Measurements from ENCODE around the gene ADGRG4.
"Not testable (repeated sequence)": the region's sequence is repeated elsewhere in the genome, so short reads cannot be mapped to it uniquely, and the experiment has no call there.

ADGRG4 gene

GRCh38 chrX:136300721-136301120 lies at the start of gene ADGRG4:
TSS of gene ADGRG4 (plus strand) at chrX:136300963. CDS start at chrX:136308778, 7,815 bp downstream.
- H3K4me1 ChIP-seq (ENCODE audit: control insufficient read depth, low read depth, low read length); H3K27me3 ChIP-seq (ENCODE audit: control insufficient read depth, insufficient read depth, low read length); H3K27ac ChIP-seq (ENCODE audit: low read length); H3K36me3 ChIP-seq (ENCODE audit: control insufficient read depth, low read depth, low read length); H3K9ac ChIP-seq (ENCODE audit: low read length); H3K4me3 ChIP-seq (ENCODE audit: low read length): not testable (repeated sequence)
- H3K9me3 ChIP-seq (ENCODE audit: control insufficient read depth, low read depth, low read length): peaks cover 29% of the 10 kb centered on the region

GRCh38 chrX:136251041-136251991 lies 49.4 kb upstream of the ADGRG4 start, which contains the start of gene MAP7D3:
TSS of gene MAP7D3 (minus strand) at chrX:136251400. CDS start at chrX:136251358, 42 bp downstream.
- no peaks in the 10 kb centered on the region for H3K4me1 ChIP-seq (ENCODE audit: control insufficient read depth, low read depth, low read length)
- H3K27me3 ChIP-seq (ENCODE audit: control insufficient read depth, insufficient read depth, low read length): no peaks in the 10 kb centered on the region
- no peaks in the 10 kb centered on the region for H3K36me3 ChIP-seq (ENCODE audit: control insufficient read depth, low read depth, low read length)
- peak within 1 kb of the TSS; percentile 54 for H3K9ac ChIP-seq (ENCODE audit: low read length)
- H3K4me3 ChIP-seq (ENCODE audit: low read length): peak within 1 kb of the TSS; percentile 73
- peaks cover 4% of the 10 kb centered on the region for H3K9me3 ChIP-seq (ENCODE audit: control insufficient read depth, low read depth, low read length)
- no peak within 1 kb of the TSS for H3K27ac ChIP-seq (ENCODE audit: low read length)

GRCh38 chrX:136255541-136255940 lies 45.2 kb upstream of the ADGRG4 start:
- Histone ChIP-seq H3K4me3 (ENCODE audit: low read length) (no peak overlapping the region), H3K36me3 (ENCODE audit: control insufficient read depth, low read depth, low read length) (no peaks in the 10 kb centered on the region), H3K9me3 (ENCODE audit: control insufficient read depth, low read depth, low read length) (peaks cover 4% of the 10 kb centered on the region), H3K4me1 (ENCODE audit: control insufficient read depth, low read depth, low read length) (no peaks in the 10 kb centered on the region), H3K27ac (ENCODE audit: low read length) (no peak overlapping the region), H3K27me3 (ENCODE audit: control insufficient read depth, insufficient read depth, low read length) (no peaks in the 10 kb centered on the region), H3K9ac (ENCODE audit: low read length) (no peak overlapping the region)

GRCh38 chrX:136256026-136256425 lies 44.7 kb upstream of the ADGRG4 start:
- H3K36me3 ChIP-seq (ENCODE audit: control insufficient read depth, low read depth, low read length): no peaks in the 10 kb centered on the region
- no peaks in the 10 kb centered on the region for H3K27me3 ChIP-seq (ENCODE audit: control insufficient read depth, insufficient read depth, low read length)
- H3K9ac ChIP-seq (ENCODE audit: low read length): no peak overlapping the region
- no peaks in the 10 kb centered on the region for H3K4me1 ChIP-seq (ENCODE audit: control insufficient read depth, low read depth, low read length)
- no peak overlapping the region for H3K27ac ChIP-seq (ENCODE audit: low read length)
- H3K4me3 ChIP-seq (ENCODE audit: low read length): no peak overlapping the region
- peaks cover 4% of the 10 kb centered on the region for H3K9me3 ChIP-seq (ENCODE audit: control insufficient read depth, low read depth, low read length)

- Histone ChIP-seq H3K36me3 (ENCODE audit: control insufficient read depth, low read depth, low read length) (no peaks in the 10 kb centered on the region), H3K4me1 (ENCODE audit: control insufficient read depth, low read depth, low read length) (no peaks in the 10 kb centered on the region), H3K4me3 (ENCODE audit: low read length) (no peak overlapping the region), H3K9ac (ENCODE audit: low read length) (no peak overlapping the region), H3K9me3 (ENCODE audit: control insufficient read depth, low read depth, low read length) (peaks cover 8% of the 10 kb centered on the region), H3K27me3 (ENCODE audit: control insufficient read depth, insufficient read depth, low read length) (no peaks in the 10 kb centered on the region), H3K27ac (ENCODE audit: low read length) (no peak overlapping the region)
Measured at GRCh38 chrX:136258951-136259350, 41.8 kb upstream of the ADGRG4 start.

GRCh38 chrX:136259543-136259942 lies 41.2 kb upstream of the ADGRG4 start:
- Histone ChIP-seq H3K27ac (ENCODE audit: low read length) (no peak overlapping the region), H3K4me1 (ENCODE audit: control insufficient read depth, low read depth, low read length) (no peaks in the 10 kb centered on the region), H3K9ac (ENCODE audit: low read length) (no peak overlapping the region), H3K9me3 (ENCODE audit: control insufficient read depth, low read depth, low read length) (peaks cover 8% of the 10 kb centered on the region), H3K4me3 (ENCODE audit: low read length) (no peak overlapping the region), H3K36me3 (ENCODE audit: control insufficient read depth, low read depth, low read length) (no peaks in the 10 kb centered on the region), H3K27me3 (ENCODE audit: control insufficient read depth, insufficient read depth, low read length) (no peaks in the 10 kb centered on the region)

- H3K27ac ChIP-seq (ENCODE audit: low read length): no peak overlapping the region
- no peak overlapping the region for H3K9ac ChIP-seq (ENCODE audit: low read length)
- peaks cover 8% of the 10 kb centered on the region for H3K9me3 ChIP-seq (ENCODE audit: control insufficient read depth, low read depth, low read length)
Measured at GRCh38 chrX:136260776-136261175, 40.0 kb upstream of the ADGRG4 start.

GRCh38 chrX:136261321-136261720 lies 39.4 kb upstream of the ADGRG4 start:
- H3K4me3 ChIP-seq (ENCODE audit: low read length): no peak overlapping the region
- no peaks in the 10 kb centered on the region for H3K36me3 ChIP-seq (ENCODE audit: control insufficient read depth, low read depth, low read length)
- no peak overlapping the region for H3K9ac ChIP-seq (ENCODE audit: low read length)
- H3K27ac ChIP-seq (ENCODE audit: low read length): no peak overlapping the region
- H3K27me3 ChIP-seq (ENCODE audit: control insufficient read depth, insufficient read depth, low read length): no peaks in the 10 kb centered on the region
- peaks cover 8% of the 10 kb centered on the region for H3K9me3 ChIP-seq (ENCODE audit: control insufficient read depth, low read depth, low read length)
- H3K4me1 ChIP-seq (ENCODE audit: control insufficient read depth, low read depth, low read length): no peaks in the 10 kb centered on the region

More at GRCh38 chrX:136260776-136261175, 40.0 kb upstream of the ADGRG4 start:
- Histone ChIP-seq H3K27me3 (ENCODE audit: control insufficient read depth, insufficient read depth, low read length) (no peaks in the 10 kb centered on the region), H3K4me1 (ENCODE audit: control insufficient read depth, low read depth, low read length) (no peaks in the 10 kb centered on the region), H3K4me3 (ENCODE audit: low read length) (no peak overlapping the region), H3K36me3 (ENCODE audit: control insufficient read depth, low read depth, low read length) (no peaks in the 10 kb centered on the region)

- Histone ChIP-seq H3K4me1 (ENCODE audit: control insufficient read depth, low read depth, low read length) (no peaks in the 10 kb centered on the region), H3K27me3 (ENCODE audit: control insufficient read depth, insufficient read depth, low read length) (no peaks in the 10 kb centered on the region), H3K36me3 (ENCODE audit: control insufficient read depth, low read depth, low read length) (no peaks in the 10 kb centered on the region), H3K9me3 (ENCODE audit: control insufficient read depth, low read depth, low read length) (peaks cover 8% of the 10 kb centered on the region), H3K27ac (ENCODE audit: low read length) (no peak overlapping the region), H3K9ac (ENCODE audit: low read length) (no peak overlapping the region), H3K4me3 (ENCODE audit: low read length) (no peak overlapping the region)
Measured at GRCh38 chrX:136262243-136262642, 38.5 kb upstream of the ADGRG4 start.

- Histone ChIP-seq H3K4me1 (ENCODE audit: control insufficient read depth, low read depth, low read length) (no peaks in the 10 kb centered on the region), H3K9me3 (ENCODE audit: control insufficient read depth, low read depth, low read length) (peaks cover 8% of the 10 kb centered on the region), H3K9ac (ENCODE audit: low read length) (no peak overlapping the region), H3K4me3 (ENCODE audit: low read length) (no peak overlapping the region), H3K27ac (ENCODE audit: low read length) (no peak overlapping the region), H3K36me3 (ENCODE audit: control insufficient read depth, low read depth, low read length) (no peaks in the 10 kb centered on the region), H3K27me3 (ENCODE audit: control insufficient read depth, insufficient read depth, low read length) (no peaks in the 10 kb centered on the region)
Measured at GRCh38 chrX:136262812-136263315, 37.9 kb upstream of the ADGRG4 start.

GRCh38 chrX:136266828-136267227 lies 33.9 kb upstream of the ADGRG4 start:
- Histone ChIP-seq H3K27me3 (ENCODE audit: control insufficient read depth, insufficient read depth, low read length) (no peaks in the 10 kb centered on the region), H3K27ac (ENCODE audit: low read length) (no peak overlapping the region), H3K9me3 (ENCODE audit: control insufficient read depth, low read depth, low read length) (peaks cover 10% of the 10 kb centered on the region), H3K36me3 (ENCODE audit: control insufficient read depth, low read depth, low read length) (no peaks in the 10 kb centered on the region), H3K9ac (ENCODE audit: low read length) (no peak overlapping the region), H3K4me3 (ENCODE audit: low read length) (no peak overlapping the region), H3K4me1 (ENCODE audit: control insufficient read depth, low read depth, low read length) (no peaks in the 10 kb centered on the region)

Data from iPS-18a (cell line).